Mesenchymal stem cell (in vitro differentiated cells and primary cell): ENCODE results near the gene LRRC71.

Experiments
- DNase-seq: peaks from one replicate; pipeline ENCODE4 v3.0.0-alpha.2; 2013
- H2AFZ ChIP-seq: one replicate; pipeline ENCODE4 v1.6.1; 2013; ENCODE audit warnings: low read depth, mild to moderate bottlenecking, control low read depth, inconsistent platforms, low read length, moderate library complexity
- H2AK5ac ChIP-seq: 2 replicates; pipeline ENCODE4 v1.6.1; 2013; ENCODE audit warnings: low read length, moderate library complexity, mild to moderate bottlenecking, inconsistent platforms; ENCODE audit not compliant: severe bottlenecking
- H2BK120ac ChIP-seq: one replicate; pipeline ENCODE4 v1.6.1; 2013; ENCODE audit warnings: low read depth, mild to moderate bottlenecking, inconsistent platforms, low read length, moderate library complexity
- H2BK12ac ChIP-seq, 2 experiments: one replicate each; pipeline ENCODE4 v1.6.1; 2013; ENCODE audit warnings: inconsistent platforms in 2 of 2, low read length in 2 of 2, mild to moderate bottlenecking in 2 of 2, moderate library complexity in 2 of 2, control low read depth in 1 of 2
- H2BK15ac ChIP-seq: one replicate; pipeline ENCODE4 v1.6.1; 2013; ENCODE audit warnings: mild to moderate bottlenecking, low read depth, inconsistent platforms; ENCODE audit not compliant: poor library complexity, severe bottlenecking
- H2BK5ac ChIP-seq: 2 replicates; pipeline ENCODE4 v1.6.1; 2013; ENCODE audit warnings: low read depth, mild to moderate bottlenecking, low read length, control low read depth, inconsistent platforms; ENCODE audit not compliant: poor library complexity, severe bottlenecking
- H3K14ac ChIP-seq, 2 experiments: one replicate each; pipeline ENCODE4 v1.6.1; 2013; ENCODE audit warnings: inconsistent platforms in 2 of 2, low read length in 2 of 2, control low read depth in 1 of 2, mild to moderate bottlenecking in 1 of 2, moderate library complexity in 1 of 2
- H3K18ac ChIP-seq, 2 experiments: one replicate each; pipeline ENCODE4 v1.6.1; 2013; ENCODE audit warnings: inconsistent platforms in 2 of 2, low read length in 2 of 2, control low read depth in 1 of 2, low read depth in 1 of 2, mild to moderate bottlenecking in 1 of 2
- H3K23ac ChIP-seq, 2 experiments: one replicate each; pipeline ENCODE4 v1.6.1; 2013; ENCODE audit warnings: inconsistent platforms in 2 of 2, low read length in 2 of 2, mild to moderate bottlenecking in 2 of 2, moderate library complexity in 2 of 2, control low read depth in 1 of 2
- H3K27ac ChIP-seq: 2 replicates; pipeline ENCODE4 v1.5.1; 2013; ENCODE audit warnings: mild to moderate bottlenecking, moderate library complexity, low read length, control low read depth, inconsistent platforms; ENCODE audit not compliant: poor library complexity, severe bottlenecking
- H3K27me3 ChIP-seq, 2 experiments: 2 replicates each; pipeline versions ENCODE4 v1.6.1 to v1.7.0; 2013; ENCODE audit warnings: low read length in 2 of 2, mild to moderate bottlenecking in 2 of 2, moderate library complexity in 2 of 2, control low read depth in 1 of 2, inconsistent platforms in 1 of 2; ENCODE audit not compliant: control insufficient read depth in 1 of 2, insufficient read depth in 1 of 2
- H3K36me3 ChIP-seq, 2 experiments: 2 replicates each; pipeline versions ENCODE4 v1.6.1 to v1.7.0; 2013; ENCODE audit warnings: low read length in 2 of 2, control low read depth in 1 of 2, inconsistent platforms in 1 of 2, low read depth in 1 of 2, mild to moderate bottlenecking in 1 of 2; ENCODE audit not compliant: insufficient read depth in 2 of 2, control insufficient read depth in 1 of 2
- H3K4ac ChIP-seq, 2 experiments: one replicate each; pipeline ENCODE4 v1.6.1; 2013; ENCODE audit warnings: inconsistent platforms in 2 of 2, low read length in 2 of 2, mild to moderate bottlenecking in 2 of 2, moderate library complexity in 2 of 2, control low read depth in 1 of 2, low read depth in 1 of 2
- H3K4me1 ChIP-seq: 2 replicates; pipeline ENCODE4 v1.6.1; 2013; ENCODE audit warnings: low read depth, low read length, control low read depth; ENCODE audit not compliant: control insufficient read depth, insufficient read depth
- H3K4me2 ChIP-seq: 2 replicates; pipeline ENCODE4 v1.6.1; 2013; ENCODE audit warnings: low read length, mild to moderate bottlenecking, inconsistent platforms; ENCODE audit not compliant: poor library complexity, severe bottlenecking
- H3K4me3 ChIP-seq, 2 experiments: 2 replicates each; pipeline versions ENCODE4 v1.5.1 to v1.7.0; 2013; ENCODE audit warnings: low read length in 2 of 2, mild to moderate bottlenecking in 2 of 2, control low read depth in 1 of 2, low read depth in 1 of 2; ENCODE audit not compliant: insufficient read depth in 1 of 2
- H3K79me1 ChIP-seq: replicated peaks from 2 replicates; pipeline ENCODE4 v1.6.1; 2013; ENCODE audit warnings: mild to moderate bottlenecking, control low read depth, low read length, inconsistent platforms; ENCODE audit not compliant: poor library complexity, severe bottlenecking
- H3K9ac ChIP-seq: 2 replicates; pipeline ENCODE4 v1.7.0; 2013; ENCODE audit warnings: mild to moderate bottlenecking, low read length, moderate library complexity
- H3K9me3 ChIP-seq: 2 replicates; pipeline ENCODE4 v1.7.0; 2013; ENCODE audit warnings: mild to moderate bottlenecking, low read length; ENCODE audit not compliant: control insufficient read depth
- H4K8ac ChIP-seq: one replicate; pipeline ENCODE4 v1.6.1; 2013; ENCODE audit warnings: inconsistent platforms, mild to moderate bottlenecking, low read length, moderate library complexity
- H4K91ac ChIP-seq: one replicate; pipeline ENCODE4 v1.6.1; 2013; ENCODE audit warnings: mild to moderate bottlenecking, low read length, inconsistent platforms
- WGBS: methylation state at CpG from one replicate; pipeline ENCODE4 v1.1.7; 2013; ENCODE audit warnings: mixed read lengths; 5-methylcytosine and 5-hydroxymethylcytosine counted together

Gene LRRC71

DNA sequence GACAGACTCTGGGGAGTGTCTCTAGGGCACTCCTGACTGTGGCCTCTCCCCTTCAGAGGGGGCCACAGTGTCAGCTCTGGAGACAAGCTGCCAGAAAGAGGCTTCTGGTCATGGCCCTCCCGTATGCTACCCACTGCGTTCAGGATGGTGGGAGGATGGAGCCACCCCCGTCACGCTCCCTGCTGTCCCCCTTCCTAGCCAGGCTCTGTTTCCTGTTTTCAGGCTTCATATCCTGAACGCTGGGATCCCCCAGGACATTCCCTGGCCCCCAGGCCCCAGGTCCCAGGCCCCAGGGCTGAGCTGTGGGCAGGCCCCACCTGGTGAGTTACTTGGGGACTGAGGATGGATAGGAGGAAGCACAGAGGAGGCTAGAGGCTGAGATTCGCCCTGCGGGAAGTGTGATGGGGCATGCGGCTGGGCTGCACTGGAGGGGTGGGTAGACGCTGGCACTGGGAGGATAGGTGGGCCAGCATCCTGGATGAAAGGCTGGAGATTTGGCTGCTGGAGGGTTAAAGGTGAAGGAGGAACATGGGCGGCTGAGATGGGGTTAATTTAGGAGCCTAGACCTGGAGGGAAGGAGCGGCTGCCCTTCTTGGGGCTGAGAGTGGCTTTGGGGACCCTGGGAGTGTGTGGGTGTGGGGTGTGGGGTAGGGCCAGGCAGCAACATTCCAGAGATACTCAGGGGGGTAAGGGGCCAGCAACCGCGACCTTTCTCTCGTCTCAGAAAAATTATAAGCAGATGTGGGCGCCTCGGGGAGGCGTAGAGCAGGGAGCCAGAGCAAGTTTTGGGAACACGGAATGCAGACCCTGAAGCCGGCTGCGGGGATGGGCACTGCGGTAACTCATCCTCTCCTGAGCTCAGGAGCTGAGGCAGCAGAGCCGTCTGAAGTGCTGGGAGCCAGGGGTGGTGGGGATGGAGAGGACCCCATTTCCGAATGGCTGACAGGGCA lies 18.2 kb upstream of the LRRC71 start:
- Histone ChIP-seq H3K36me3 (peaks cover 0 to 25% of the 10 kb centered on the region in 2 experiments), H3K23ac (no peak overlapping the region), H3K27me3 (no peaks in the 10 kb centered on the region), H3K9ac (peak overlapping the region; percentile 26), H3K18ac (peak overlapping the region in 1 of 2 experiments; percentile 68), H4K8ac (no peak overlapping the region), H4K91ac (peak overlapping the region; percentile 9), H3K4me2 (no peak overlapping the region), H3K9me3 (no peaks in the 10 kb centered on the region), H3K4me3 (peak overlapping the region in 1 of 2 experiments; percentile 0), H2BK120ac (no peak overlapping the region), H3K4ac (peak overlapping the region in 1 of 2 experiments; percentile 21), H2BK5ac (no peak overlapping the region), H3K27ac (no peak overlapping the region), H2BK15ac (no peak overlapping the region), H2BK12ac (no peak overlapping the region), H3K4me1 (peaks cover 46% of the 10 kb centered on the region), H3K14ac (no peak overlapping the region), H2AFZ (no peak overlapping the region), H2AK5ac (peak overlapping the region; percentile 14), H3K79me1 (peaks cover 54% of the 10 kb centered on the region)
- WGBS = 70% methylated on average over 22 of the region's 23 CpGs
- no peak for DNase-seq

- Histone ChIP-seq H2BK5ac (no peak overlapping the region), H3K4me2 (no peak overlapping the region), H3K23ac (no peak overlapping the region), H2AK5ac (no peak overlapping the region), H3K4me1 (peaks cover 41% of the 10 kb centered on the region), H2BK12ac (peak overlapping the region in 1 of 2 experiments; percentile 10), H3K9me3 (no peaks in the 10 kb centered on the region), H4K8ac (no peak overlapping the region), H3K79me1 (peaks cover 57% of the 10 kb centered on the region), H2AFZ (no peak overlapping the region), H3K14ac (no peak overlapping the region), H2BK120ac (no peak overlapping the region), H4K91ac (no peak overlapping the region), H3K36me3 (peaks cover 0 to 36% of the 10 kb centered on the region in 2 experiments), H3K4me3 (no peak overlapping the region), H3K9ac (no peak overlapping the region), H3K4ac (no peak overlapping the region), H3K18ac (no peak overlapping the region), H2BK15ac (no peak overlapping the region), H3K27me3 (no peaks in the 10 kb centered on the region), H3K27ac (no peak overlapping the region)
- no peak for DNase-seq
- WGBS = 94% methylated on average over 15 of the region's 15 CpGs
Observed at GRCh38 chr1:156903328-156904091, 16.9 kb upstream of the LRRC71 start.

- H4K8ac ChIP-seq = no peak overlapping the region
- H3K23ac ChIP-seq = no peak overlapping the region
- H3K36me3 ChIP-seq = peaks cover 0 to 45% of the 10 kb centered on the region in 2 experiments
- no peak for DNase-seq
- peaks cover 57% of the 10 kb centered on the region for H3K79me1 ChIP-seq
- no peaks in the 10 kb centered on the region for H3K27me3 ChIP-seq
- no peak overlapping the region for H3K14ac ChIP-seq
- H3K27ac ChIP-seq = no peak overlapping the region
- no peak overlapping the region for H2BK5ac ChIP-seq
- no peak overlapping the region for H2BK15ac ChIP-seq
- no peak overlapping the region for H2BK120ac ChIP-seq
- H2AK5ac ChIP-seq = no peak overlapping the region
- H3K18ac ChIP-seq = no peak overlapping the region
- no peak overlapping the region for H2AFZ ChIP-seq
- H3K9ac ChIP-seq = no peak overlapping the region
- no peak overlapping the region for H4K91ac ChIP-seq
- H3K4me1 ChIP-seq = peaks cover 37% of the 10 kb centered on the region
- H3K4me3 ChIP-seq = no peak overlapping the region
- H3K4ac ChIP-seq = no peak overlapping the region
- no peak overlapping the region for H2BK12ac ChIP-seq
- H3K9me3 ChIP-seq = no peaks in the 10 kb centered on the region
- 95% methylated on average over 15 of the region's 19 CpGs for WGBS
- H3K4me2 ChIP-seq = no peak overlapping the region
Observed at GRCh38 chr1:156904187-156904959, 16.1 kb upstream of the LRRC71 start.
